Smooth muscle cell (in vitro differentiated cells): ENCODE results near the gene ADRM1. TPM values are rescaled to one million over a fixed set of nuclear protein-coding genes. Genes with fewer than 3 reads are reported as not detected.

Source experiments
- DNase-seq: peaks from one replicate; lab custom pipeline; 2025; ENCODE audit not compliant: unreplicated experiment; lab: John Stamatoyannopoulos, UW
- H2AFZ ChIP-seq: fragments of 200-600 bp; sonication (generic); 2 replicates; pipeline ENCODE4 v1.6.0; 2016; ENCODE audit warnings: antibody characterized with exemption, low read depth, mild to moderate bottlenecking
- H3F3A ChIP-seq: fragments of 200-600 bp; sonication (generic); 2 replicates; pipeline ENCODE4 v1.6.0; 2017; ENCODE audit warnings: antibody characterized with exemption, low read depth
- H3K27ac ChIP-seq: fragments of 200-600 bp; sonication (generic); 2 replicates; pipeline ENCODE4 v1.5.1; 2016; ENCODE audit warnings: low read depth, mild to moderate bottlenecking
- H3K27me3 ChIP-seq: fragments of 200-600 bp; sonication (generic); 2 replicates; pipeline ENCODE4 v1.6.1; 2016; ENCODE audit warnings: low read depth, mild to moderate bottlenecking
- H3K36me3 ChIP-seq: fragments of 200-600 bp; sonication (generic); 2 replicates; pipeline ENCODE4 v1.5.1; 2016; ENCODE audit warnings: low read depth
- H3K4me1 ChIP-seq: fragments of 200-600 bp; sonication (generic); 2 replicates; pipeline ENCODE4 v1.5.1; 2016; ENCODE audit warnings: low read depth
- H3K4me2 ChIP-seq: fragments of 200-600 bp; sonication (generic); 2 replicates; pipeline ENCODE4 v1.6.0; 2016; ENCODE audit warnings: mild to moderate bottlenecking
- H3K4me3 ChIP-seq: fragments of 200-600 bp; sonication (generic); 2 replicates; pipeline ENCODE4 v1.5.1; 2016; ENCODE audit warnings: mild to moderate bottlenecking
- H3K79me2 ChIP-seq: fragments of 200-600 bp; sonication (generic); 2 replicates; pipeline ENCODE4 v1.6.0; 2016; ENCODE audit warnings: low read depth, mild to moderate bottlenecking
- H3K9ac ChIP-seq: fragments of 200-600 bp; sonication (generic); 2 replicates; pipeline ENCODE4 v1.6.0; 2016; ENCODE audit warnings: low read depth
- H3K9me3 ChIP-seq: fragments of 200-600 bp; sonication (generic); replicated peaks from 2 replicates; pipeline ENCODE4 v1.5.1; 2016; ENCODE audit warnings: low read depth
- H4K20me1 ChIP-seq: fragments of 200-600 bp; sonication (generic); 2 replicates; pipeline ENCODE4 v1.6.0; 2016; ENCODE audit warnings: low read depth
- WGBS: methylation state at CpG from one replicate; pipeline ENCODE4 v1.1.7; 2016; ENCODE audit warnings: low lambda C conversion rate; 5-methylcytosine and 5-hydroxymethylcytosine counted together
- polyA plus RNA-seq: library from polyadenylated mRNA; unstranded; fragments of >200 nt; fragmentation: Nextera tagmentation; extraction: Ambion mirVana; gene quantifications from 2 replicates; pipeline ENCODE4 v1.2.1, GENCODE V29; 2016
- total RNA-seq: library from RNA; depleted of rRNA; stranded (reverse); fragments of >200 nt; gene quantifications from 2 replicates; pipeline ENCODE4 v1.2.3, GENCODE V29; 2014
- TF ChIP-seq, protein P1 (sequence below): fragments of 200-600 bp; sonication (generic); IDR thresholded peaks from 2 replicates; pipeline ENCODE4 v1.5.1; 2017; ENCODE audit warnings: borderline replicate concordance, mild to moderate bottlenecking, antibody characterized with exemption; ENCODE audit not compliant: insufficient read depth, poor library complexity, severe bottlenecking

ADRM1 gene
- total and polyA plus RNA-seq, 2 experiments from 2014 or later, result 101 to 121 TPM

DNA sequence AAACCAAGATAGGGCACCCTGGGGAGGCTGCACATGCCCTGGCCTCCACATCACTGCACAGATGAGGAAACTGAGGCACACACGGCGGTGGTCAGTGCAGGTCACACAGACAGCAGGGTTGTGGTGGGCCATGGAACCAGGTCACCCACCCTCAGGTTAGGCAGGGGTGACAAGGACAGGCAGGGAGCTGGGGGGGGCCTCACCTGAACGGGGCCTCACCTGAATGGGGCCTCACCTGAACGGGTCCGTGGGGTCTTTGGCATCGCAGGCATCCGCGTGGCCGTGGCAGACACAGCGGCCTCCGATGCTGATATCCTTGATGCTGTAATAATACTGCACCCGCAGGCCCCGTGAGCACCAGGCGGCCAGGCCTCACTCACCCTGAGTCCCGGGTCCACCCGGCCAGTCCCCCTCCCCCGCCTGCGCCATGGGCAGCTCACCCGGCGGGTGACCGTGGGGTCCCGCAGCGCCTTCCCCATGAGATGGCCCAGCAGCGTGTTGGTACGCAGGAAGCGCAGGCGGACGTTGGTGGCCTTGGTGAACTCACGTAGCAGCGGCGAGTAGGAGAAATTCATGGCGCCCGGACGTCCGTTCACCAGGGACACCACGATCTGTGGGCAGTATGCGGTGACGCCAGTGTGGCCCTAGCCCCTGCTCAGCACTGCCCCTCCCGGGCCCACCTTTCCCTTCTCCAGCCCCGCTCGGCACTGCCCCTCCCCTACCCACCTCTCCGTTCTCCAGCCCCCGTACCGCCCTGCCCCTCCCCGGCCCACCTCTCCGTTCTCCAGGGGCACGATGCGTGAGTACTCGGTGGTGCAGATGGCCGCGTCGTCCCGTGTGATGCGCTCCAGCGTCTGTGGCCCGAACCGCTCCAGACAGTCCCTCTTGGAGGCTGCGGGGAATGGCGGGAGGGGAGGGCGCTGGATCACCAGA is 48.9 kb downstream of the ADRM1 start:
- Histone ChIP-seq H3K36me3 (no peaks in the 10 kb centered on the region), H3K9me3 (no peaks in the 10 kb centered on the region), H3K4me2 (no peak overlapping the region), H3K4me1 (peaks cover 21% of the 10 kb centered on the region), H4K20me1 (peaks cover 4% of the 10 kb centered on the region), H2AFZ (no peak overlapping the region), H3K27ac (no peak overlapping the region), H3K4me3 (no peak overlapping the region), H3F3A (no peaks in the 10 kb centered on the region), H3K27me3 (no peaks in the 10 kb centered on the region), H3K9ac (no peak overlapping the region), H3K79me2 (peaks cover 8% of the 10 kb centered on the region)
- TF ChIP-seq, protein P1, sequence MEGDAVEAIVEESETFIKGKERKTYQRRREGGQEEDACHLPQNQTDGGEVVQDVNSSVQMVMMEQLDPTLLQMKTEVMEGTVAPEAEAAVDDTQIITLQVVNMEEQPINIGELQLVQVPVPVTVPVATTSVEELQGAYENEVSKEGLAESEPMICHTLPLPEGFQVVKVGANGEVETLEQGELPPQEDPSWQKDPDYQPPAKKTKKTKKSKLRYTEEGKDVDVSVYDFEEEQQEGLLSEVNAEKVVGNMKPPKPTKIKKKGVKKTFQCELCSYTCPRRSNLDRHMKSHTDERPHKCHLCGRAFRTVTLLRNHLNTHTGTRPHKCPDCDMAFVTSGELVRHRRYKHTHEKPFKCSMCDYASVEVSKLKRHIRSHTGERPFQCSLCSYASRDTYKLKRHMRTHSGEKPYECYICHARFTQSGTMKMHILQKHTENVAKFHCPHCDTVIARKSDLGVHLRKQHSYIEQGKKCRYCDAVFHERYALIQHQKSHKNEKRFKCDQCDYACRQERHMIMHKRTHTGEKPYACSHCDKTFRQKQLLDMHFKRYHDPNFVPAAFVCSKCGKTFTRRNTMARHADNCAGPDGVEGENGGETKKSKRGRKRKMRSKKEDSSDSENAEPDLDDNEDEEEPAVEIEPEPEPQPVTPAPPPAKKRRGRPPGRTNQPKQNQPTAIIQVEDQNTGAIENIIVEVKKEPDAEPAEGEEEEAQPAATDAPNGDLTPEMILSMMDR, result no peak
- no peak for DNase-seq
- WGBS, result 92% methylated on average over 27 of the region's 60 CpGs

DNA sequence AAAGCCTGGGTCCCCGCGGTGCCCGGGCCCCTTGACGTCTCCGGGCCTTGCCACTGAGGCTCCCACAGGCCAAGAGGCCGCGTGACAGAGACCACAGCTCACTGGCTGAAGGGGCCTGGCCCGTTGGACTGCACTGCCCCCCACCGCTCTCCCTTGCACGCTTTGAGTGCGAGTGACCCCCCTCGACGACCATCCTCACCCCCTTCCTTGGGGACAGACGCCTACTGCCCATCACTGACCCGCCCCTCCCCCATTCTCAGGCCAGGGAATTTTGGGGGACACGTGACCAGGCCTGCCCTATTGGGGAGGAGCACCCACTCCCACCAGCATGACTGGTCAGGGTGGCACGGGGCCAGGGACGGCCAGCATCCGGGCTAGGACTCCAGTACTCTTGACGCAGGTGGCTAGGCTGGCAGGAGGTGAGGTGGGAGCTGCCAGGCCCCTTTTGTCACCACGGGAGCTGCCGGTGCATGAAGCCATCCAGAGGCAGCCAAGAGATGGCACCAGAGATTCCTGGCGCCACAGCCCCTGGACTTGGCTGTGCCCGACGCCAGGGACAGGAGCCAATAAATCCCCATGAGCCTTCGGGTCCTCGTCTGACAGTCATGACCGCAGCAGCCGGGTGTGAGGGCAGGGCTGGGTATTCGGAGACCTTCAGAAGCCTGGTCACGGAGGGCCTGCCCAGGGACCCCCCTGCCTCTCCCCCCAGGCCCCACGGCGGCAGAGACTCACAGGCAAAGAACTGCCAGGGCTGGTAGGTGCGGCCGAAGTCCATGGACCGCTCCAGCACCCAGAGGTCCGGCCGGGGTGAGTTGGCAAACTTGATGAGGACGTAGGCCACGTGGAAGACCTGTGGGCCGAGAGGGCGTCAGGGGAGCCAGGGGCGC is 49.8 kb downstream of the ADRM1 start:
- Histone ChIP-seq H3K4me3 (no peak overlapping the region), H3K27me3 (no peaks in the 10 kb centered on the region), H3K4me2 (no peak overlapping the region), H3K9ac (no peak overlapping the region), H2AFZ (no peak overlapping the region), H3K4me1 (peaks cover 21% of the 10 kb centered on the region), H3K27ac (no peak overlapping the region), H3K36me3 (no peaks in the 10 kb centered on the region), H3K9me3 (no peaks in the 10 kb centered on the region), H3K79me2 (peaks cover 14% of the 10 kb centered on the region), H3F3A (no peaks in the 10 kb centered on the region), H4K20me1 (peaks cover 6% of the 10 kb centered on the region)
- 94% methylated on average over 41 of the region's 43 CpGs for WGBS
- TF ChIP-seq, protein P1, result no peak
- DNase-seq, result no peak

DNA sequence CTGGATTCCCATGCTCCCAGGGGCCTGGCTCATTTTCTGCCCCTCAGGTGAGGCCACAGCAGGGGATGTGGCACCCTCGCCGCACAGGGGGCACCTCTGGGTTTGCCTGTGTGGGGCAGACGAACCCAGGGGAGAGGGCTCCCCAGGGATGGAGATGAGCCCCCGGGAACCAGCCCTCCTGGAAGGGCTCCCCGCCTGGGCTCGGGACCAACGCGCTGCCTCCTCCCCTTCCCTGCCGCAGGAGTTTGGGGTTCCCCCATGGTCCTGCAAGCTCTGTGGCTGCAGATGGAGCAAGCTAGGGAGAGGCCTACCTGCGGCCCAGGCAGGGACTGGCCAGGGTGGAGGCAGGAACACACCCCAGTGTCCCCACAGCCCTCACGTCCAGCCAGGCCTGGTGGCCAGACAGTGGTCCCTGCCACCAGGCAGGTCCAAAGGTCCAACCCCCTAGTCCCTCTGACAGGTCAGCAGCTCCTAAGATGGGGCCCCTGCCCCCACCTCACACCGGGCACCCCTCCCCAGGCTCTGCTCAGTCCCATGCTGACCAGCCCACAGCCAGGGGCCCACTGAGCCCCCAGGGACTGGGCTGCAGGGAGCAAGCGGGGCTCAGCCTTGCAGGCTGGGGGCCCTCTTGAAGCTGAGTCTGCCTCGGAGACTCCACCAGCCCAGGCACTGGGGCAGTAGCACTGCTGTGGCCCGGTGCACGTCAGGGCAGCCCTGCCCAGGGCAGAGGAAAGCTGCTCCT is 50.7 kb downstream of the ADRM1 start:
- no peaks in the 10 kb centered on the region for H3F3A ChIP-seq
- H3K36me3 ChIP-seq, result no peaks in the 10 kb centered on the region
- peaks cover 17% of the 10 kb centered on the region for H3K79me2 ChIP-seq
- H3K9me3 ChIP-seq, result no peaks in the 10 kb centered on the region
- H3K4me2 ChIP-seq, result no peak overlapping the region
- peaks cover 21% of the 10 kb centered on the region for H3K4me1 ChIP-seq
- H3K27ac ChIP-seq, result no peak overlapping the region
- no peak overlapping the region for H2AFZ ChIP-seq
- no peak overlapping the region for H3K4me3 ChIP-seq
- peaks cover 14% of the 10 kb centered on the region for H4K20me1 ChIP-seq
- 98% methylated on average over 16 of the region's 16 CpGs for WGBS
- no peak for DNase-seq
- no peak overlapping the region for H3K9ac ChIP-seq
- H3K27me3 ChIP-seq, result no peaks in the 10 kb centered on the region
- TF ChIP-seq, protein P1, result no peak
